ENCODE measurements around the gene TBL1XR1.

TBL1XR1 gene

DNA sequence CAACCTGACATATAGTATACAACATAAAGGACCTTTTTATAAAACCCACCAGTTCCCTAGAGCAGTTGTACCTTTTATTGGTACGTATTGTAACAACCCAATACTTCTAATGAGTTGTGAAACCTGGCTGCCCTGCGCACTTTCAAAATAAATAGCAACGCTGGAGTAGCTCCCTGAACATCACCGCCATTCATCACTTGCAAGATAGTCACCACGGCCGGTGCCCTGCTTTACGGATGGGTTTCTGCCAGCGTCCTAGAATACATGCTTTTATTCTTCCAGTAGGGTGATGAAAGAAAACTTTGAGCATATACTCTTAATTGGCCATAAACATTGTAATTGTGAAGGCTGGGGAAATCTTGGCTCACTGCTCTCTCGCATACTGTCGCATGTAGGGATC is 220.7 kb downstream of the TBL1XR1 start:
- Histone ChIP-seq H3K79me2 (ENCODE audit: insufficient read depth, low read depth) (no peaks in the 10 kb centered on the region), H3K4me2 (no peak overlapping the region), H3K9ac (no peak overlapping the region), H3K4me3 (IDR thresholded peaks at IDR 0.05; ENCODE audit: insufficient read depth, low read depth, low read length) (no peak overlapping the region), H2AFZ (ENCODE audit: low read depth) (no peak overlapping the region), H3K27ac (no peak overlapping the region), H3K27me3 (ENCODE audit: insufficient read depth, low read depth) (no peaks in the 10 kb centered on the region), H4K20me1 (ENCODE audit: insufficient read depth) (no peaks in the 10 kb centered on the region), H3K4me1 (ENCODE audit: low read depth, poor library complexity, severe bottlenecking) (no peaks in the 10 kb centered on the region), H3K36me3 (ENCODE audit: insufficient read depth) (no peaks in the 10 kb centered on the region)
- TF ChIP-seq, protein P1, sequence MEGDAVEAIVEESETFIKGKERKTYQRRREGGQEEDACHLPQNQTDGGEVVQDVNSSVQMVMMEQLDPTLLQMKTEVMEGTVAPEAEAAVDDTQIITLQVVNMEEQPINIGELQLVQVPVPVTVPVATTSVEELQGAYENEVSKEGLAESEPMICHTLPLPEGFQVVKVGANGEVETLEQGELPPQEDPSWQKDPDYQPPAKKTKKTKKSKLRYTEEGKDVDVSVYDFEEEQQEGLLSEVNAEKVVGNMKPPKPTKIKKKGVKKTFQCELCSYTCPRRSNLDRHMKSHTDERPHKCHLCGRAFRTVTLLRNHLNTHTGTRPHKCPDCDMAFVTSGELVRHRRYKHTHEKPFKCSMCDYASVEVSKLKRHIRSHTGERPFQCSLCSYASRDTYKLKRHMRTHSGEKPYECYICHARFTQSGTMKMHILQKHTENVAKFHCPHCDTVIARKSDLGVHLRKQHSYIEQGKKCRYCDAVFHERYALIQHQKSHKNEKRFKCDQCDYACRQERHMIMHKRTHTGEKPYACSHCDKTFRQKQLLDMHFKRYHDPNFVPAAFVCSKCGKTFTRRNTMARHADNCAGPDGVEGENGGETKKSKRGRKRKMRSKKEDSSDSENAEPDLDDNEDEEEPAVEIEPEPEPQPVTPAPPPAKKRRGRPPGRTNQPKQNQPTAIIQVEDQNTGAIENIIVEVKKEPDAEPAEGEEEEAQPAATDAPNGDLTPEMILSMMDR (conservative IDR thresholded peaks at IDR 0.05; ENCODE audit: low read depth, low read length), result no peak

DNA sequence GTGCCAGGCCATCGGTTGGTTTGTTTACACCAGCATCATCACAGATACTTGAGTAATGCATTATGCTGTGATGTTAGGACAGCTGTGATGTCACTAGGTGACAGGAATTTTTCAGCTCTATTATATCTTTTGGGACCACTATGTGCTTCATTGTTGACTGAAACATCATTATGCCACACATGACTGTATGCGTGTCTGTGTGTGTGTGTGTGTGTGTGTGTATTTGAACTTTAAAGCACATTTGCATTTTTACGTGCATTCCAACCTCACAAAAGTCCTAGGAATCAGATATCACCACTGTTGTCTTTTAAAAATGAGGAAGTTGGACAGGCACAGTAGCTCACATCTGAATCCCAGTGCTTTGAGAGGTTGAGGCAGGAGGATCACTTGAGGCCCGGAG is 223.0 kb downstream of the TBL1XR1 start:
- Histone ChIP-seq H3K79me2 (ENCODE audit: insufficient read depth, low read depth) (no peaks in the 10 kb centered on the region), H3K27me3 (ENCODE audit: insufficient read depth, low read depth) (no peaks in the 10 kb centered on the region), H3K4me3 (IDR thresholded peaks at IDR 0.05; ENCODE audit: insufficient read depth, low read depth, low read length) (no peak overlapping the region), H4K20me1 (ENCODE audit: insufficient read depth) (no peaks in the 10 kb centered on the region), H3K9ac (no peak overlapping the region), H3K4me1 (ENCODE audit: low read depth, poor library complexity, severe bottlenecking) (no peaks in the 10 kb centered on the region), H2AFZ (ENCODE audit: low read depth) (no peak overlapping the region), H3K27ac (no peak overlapping the region), H3K36me3 (ENCODE audit: insufficient read depth) (no peaks in the 10 kb centered on the region), H3K4me2 (no peak overlapping the region)
- TF ChIP-seq, protein P1 (conservative IDR thresholded peaks at IDR 0.05; ENCODE audit: low read depth, low read length), result no peak

DNA sequence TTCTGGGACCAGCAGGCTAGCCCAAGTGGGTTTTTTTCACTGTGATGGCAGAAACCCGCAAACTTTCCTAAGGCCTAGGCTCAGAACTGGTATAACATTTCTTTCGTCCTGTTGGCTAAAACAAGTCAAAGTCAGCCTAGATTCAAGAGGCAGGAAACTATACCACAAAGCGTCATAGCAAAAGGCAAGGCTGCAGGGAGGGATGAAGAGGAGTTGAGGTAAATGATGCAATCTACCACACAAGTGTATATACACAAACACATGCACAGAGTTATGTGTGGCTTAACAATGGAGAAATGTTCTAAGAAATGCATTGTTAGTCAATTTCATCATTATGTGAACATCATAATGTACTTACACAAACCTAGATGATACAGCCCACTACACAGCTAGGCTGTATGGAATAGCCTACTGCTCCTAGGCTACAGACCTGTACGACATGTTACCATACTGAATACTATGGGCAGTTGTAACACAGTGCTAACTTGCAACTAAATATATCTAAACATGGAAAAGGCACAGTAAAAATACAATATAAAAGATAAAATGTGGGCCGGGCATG is 225.6 kb downstream of the TBL1XR1 start:
- TF ChIP-seq, protein P1 (conservative IDR thresholded peaks at IDR 0.05; ENCODE audit: low read depth, low read length), result no peak
- Histone ChIP-seq H3K27me3 (ENCODE audit: insufficient read depth, low read depth) (no peaks in the 10 kb centered on the region), H2AFZ (ENCODE audit: low read depth) (no peak overlapping the region), H3K4me1 (ENCODE audit: low read depth, poor library complexity, severe bottlenecking) (peaks cover 9% of the 10 kb centered on the region), H3K9ac (no peak overlapping the region), H3K36me3 (ENCODE audit: insufficient read depth) (no peaks in the 10 kb centered on the region), H3K79me2 (ENCODE audit: insufficient read depth, low read depth) (no peaks in the 10 kb centered on the region), H3K4me3 (IDR thresholded peaks at IDR 0.05; ENCODE audit: insufficient read depth, low read depth, low read length) (no peak overlapping the region), H3K27ac (no peak overlapping the region), H3K4me2 (no peak overlapping the region), H4K20me1 (ENCODE audit: insufficient read depth) (no peaks in the 10 kb centered on the region)

GRCh38 chr3:176970770-176971169 is 226.5 kb downstream of the TBL1XR1 start:
- Histone ChIP-seq H3K27me3 (ENCODE audit: insufficient read depth, low read depth) (no peaks in the 10 kb centered on the region), H3K79me2 (ENCODE audit: insufficient read depth, low read depth) (no peaks in the 10 kb centered on the region), H3K27ac (no peak overlapping the region), H4K20me1 (ENCODE audit: insufficient read depth) (no peaks in the 10 kb centered on the region), H3K4me1 (ENCODE audit: low read depth, poor library complexity, severe bottlenecking) (peaks cover 9% of the 10 kb centered on the region), H2AFZ (ENCODE audit: low read depth) (no peak overlapping the region), H3K9ac (no peak overlapping the region), H3K36me3 (ENCODE audit: insufficient read depth) (no peaks in the 10 kb centered on the region), H3K4me3 (IDR thresholded peaks at IDR 0.05; ENCODE audit: insufficient read depth, low read depth, low read length) (no peak overlapping the region), H3K4me2 (no peak overlapping the region)
- TF ChIP-seq, protein P1 (conservative IDR thresholded peaks at IDR 0.05; ENCODE audit: low read depth, low read length), result no peak
